Measurements from ENCODE around the gene PIP5K1B. TPM values are rescaled to one million over a fixed set of nuclear protein-coding genes. Genes with fewer than 3 reads are reported as not detected.

PIP5K1B gene
- total and polyA plus RNA-seq, 2 experiments from 2014 or later: 3.7 to 10.2 TPM

GRCh38 chr9:68710111-68710471, 5.1 kb downstream of the PIP5K1B start:
- no peak overlapping the region for H3K27ac ChIP-seq
- WGBS (ENCODE audit: low lambda C conversion rate, missing lambda C conversion rate): 78% methylated on average over 1 of the region's 1 CpG
- no peaks in the 10 kb centered on the region for H3K9me3 ChIP-seq (ENCODE audit: low read depth)
- H3K79me2 ChIP-seq: peaks cover 56% of the 10 kb centered on the region
- no peak overlapping the region for H3K4me3 ChIP-seq
- H2AFZ ChIP-seq: no peak overlapping the region
- H4K20me1 ChIP-seq (ENCODE audit: insufficient read depth, poor library complexity, severe bottlenecking): no peaks in the 10 kb centered on the region
- H3K4me1 ChIP-seq (ENCODE audit: insufficient read depth): no peaks in the 10 kb centered on the region
- peaks cover 19% of the 10 kb centered on the region for H3K27me3 ChIP-seq
- no peaks in the 10 kb centered on the region for H3K36me3 ChIP-seq (replicated peaks; ENCODE audit: insufficient read depth, low read depth)
- H3K9me2 ChIP-seq (replicated peaks; ENCODE audit: insufficient read depth): no peaks in the 10 kb centered on the region
- no peak overlapping the region for H3K4me2 ChIP-seq
- DNase-seq (ENCODE audit: low spot score): no peak
- TF ChIP-seq CTCF (IDR thresholded peaks at IDR 0.05; ENCODE audit: poor library complexity): no peak
- no peak for TF ChIP-seq EZH2 (IDR thresholded peaks at IDR 0.05; ENCODE audit: borderline replicate concordance)
- no peak for TF ChIP-seq EZH2phosphoT487 (IDR thresholded peaks at IDR 0.05; ENCODE audit: low read depth, severe bottlenecking, unreplicated experiment)

DNA sequence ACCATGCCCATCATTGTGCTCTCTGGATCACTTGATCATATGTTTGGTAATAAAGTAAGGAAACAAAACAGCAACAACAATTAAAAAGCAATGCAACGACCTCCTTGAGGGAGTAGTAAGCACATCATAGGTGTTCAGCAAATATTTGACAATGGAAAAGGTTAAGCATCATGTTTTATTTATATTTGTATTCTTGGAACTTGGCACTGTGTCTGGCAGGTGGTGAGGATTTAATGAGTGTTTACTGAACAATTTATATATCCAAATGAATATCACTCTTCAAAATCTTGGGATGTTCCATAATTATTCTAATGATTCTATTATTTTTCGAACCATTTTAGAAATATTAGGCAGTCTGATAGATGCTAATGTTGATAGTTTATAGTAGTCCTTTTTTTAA, 6.2 kb downstream of the PIP5K1B start:
- H3K9me2 ChIP-seq (replicated peaks; ENCODE audit: insufficient read depth): no peaks in the 10 kb centered on the region

DNA sequence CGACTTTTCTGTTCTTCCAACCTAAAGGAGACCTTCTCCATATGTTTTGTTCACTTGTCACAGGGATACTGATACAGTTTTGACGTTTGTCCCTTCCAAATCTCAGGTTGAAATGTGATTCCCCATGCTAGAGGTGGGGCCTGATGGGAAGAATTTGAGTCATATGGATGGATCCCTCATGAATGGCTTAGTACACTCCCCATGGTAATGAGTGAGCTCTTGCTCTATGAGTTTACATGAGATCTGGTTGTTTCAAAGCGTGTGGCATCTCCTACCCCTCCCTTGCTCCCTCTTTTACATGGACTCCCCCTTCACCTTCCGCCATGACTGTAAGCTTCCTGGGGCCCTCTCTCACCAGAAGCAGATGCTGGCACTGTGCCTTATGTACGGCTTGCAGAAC, 6.9 kb downstream of the PIP5K1B start:
- H2AFZ ChIP-seq: no peak overlapping the region
- no peak overlapping the region for H3K27ac ChIP-seq
- 86% methylated on average over 5 of the region's 5 CpGs for WGBS (ENCODE audit: low lambda C conversion rate, missing lambda C conversion rate)
- no peaks in the 10 kb centered on the region for H3K9me2 ChIP-seq (replicated peaks; ENCODE audit: insufficient read depth)
- peaks cover 10% of the 10 kb centered on the region for H3K27me3 ChIP-seq
- H3K4me3 ChIP-seq: no peak overlapping the region
- H3K36me3 ChIP-seq (replicated peaks; ENCODE audit: insufficient read depth, low read depth): no peaks in the 10 kb centered on the region
- peaks cover 61% of the 10 kb centered on the region for H3K79me2 ChIP-seq
- H3K4me1 ChIP-seq (ENCODE audit: insufficient read depth): no peaks in the 10 kb centered on the region
- DNase-seq (ENCODE audit: low spot score): no peak
- H3K4me2 ChIP-seq: no peak overlapping the region
- no peaks in the 10 kb centered on the region for H3K9me3 ChIP-seq (ENCODE audit: low read depth)
- TF ChIP-seq EZH2phosphoT487 (IDR thresholded peaks at IDR 0.05; ENCODE audit: low read depth, severe bottlenecking, unreplicated experiment) (no peak), EZH2 (IDR thresholded peaks at IDR 0.05; ENCODE audit: borderline replicate concordance) (no peak), CTCF (IDR thresholded peaks at IDR 0.05; ENCODE audit: poor library complexity) (no peak)
- no peaks in the 10 kb centered on the region for H4K20me1 ChIP-seq (ENCODE audit: insufficient read depth, poor library complexity, severe bottlenecking)

More for the DNA sequence above, 6.2 kb downstream of the PIP5K1B start:
- no peaks in the 10 kb centered on the region for H4K20me1 ChIP-seq (ENCODE audit: insufficient read depth, poor library complexity, severe bottlenecking)
- no peak overlapping the region for H3K27ac ChIP-seq
- no peak overlapping the region for H2AFZ ChIP-seq
- no peak for DNase-seq (ENCODE audit: low spot score)
- no peak overlapping the region for H3K4me3 ChIP-seq
- H3K36me3 ChIP-seq (replicated peaks; ENCODE audit: insufficient read depth, low read depth): no peaks in the 10 kb centered on the region
- H3K4me1 ChIP-seq (ENCODE audit: insufficient read depth): no peaks in the 10 kb centered on the region
- no peak overlapping the region for H3K4me2 ChIP-seq
- TF ChIP-seq CTCF (IDR thresholded peaks at IDR 0.05; ENCODE audit: poor library complexity) (no peak), EZH2 (IDR thresholded peaks at IDR 0.05; ENCODE audit: borderline replicate concordance) (no peak), EZH2phosphoT487 (IDR thresholded peaks at IDR 0.05; ENCODE audit: low read depth, severe bottlenecking, unreplicated experiment) (no peak)
- WGBS (ENCODE audit: low lambda C conversion rate, missing lambda C conversion rate): 65% methylated on average over 2 of the region's 2 CpGs
- peaks cover 56% of the 10 kb centered on the region for H3K79me2 ChIP-seq
- H3K27me3 ChIP-seq: peaks cover 17% of the 10 kb centered on the region
- no peaks in the 10 kb centered on the region for H3K9me3 ChIP-seq (ENCODE audit: low read depth)

Data from hepatocyte (in vitro differentiated cells).